C4-2B (cell line): Measurements from ENCODE around the gene IFFO2.
A peak's percentile ranks its signal among the peaks of the same experiment; 100 is the strongest.

Experiments used
- H3K27ac ChIP-seq: fragments of 450-650 bp; 2 replicates; pipeline ENCODE4 v1.5.1; 2017
- CTCF ChIP-seq: fragments of 450-650 bp; conservative IDR thresholded peaks from 2 replicates; pipeline ENCODE4 v1.5.1; 2017; ENCODE audit warnings: mild to moderate bottlenecking
- ZFX ChIP-seq: fragments of 450-650 bp; IDR thresholded peaks from 2 replicates; pipeline ENCODE4 v1.6.1; 2017

IFFO2 gene

GRCh38 chr1:18945401-18945849 is 11.1 kb downstream of the IFFO2 start:
- H3K27ac ChIP-seq: no peak overlapping the region; the same call in 1 of the 2 replicates
- TF ChIP-seq CTCF (no peak), ZFX (no peak)

GRCh38 chr1:18944810-18945209 is 11.7 kb downstream of the IFFO2 start:
- TF ChIP-seq CTCF (no peak), ZFX (no peak)
- H3K27ac ChIP-seq: peak overlapping the region; percentile 4; the same call in 1 of the 2 replicates

GRCh38 chr1:18943914-18944572 is 12.4 kb downstream of the IFFO2 start:
- TF ChIP-seq CTCF: no peak
- TF ChIP-seq ZFX: no peak
- H3K27ac ChIP-seq: no peak overlapping the region

GRCh38 chr1:18943162-18943561 is 13.3 kb downstream of the IFFO2 start:
- TF ChIP-seq CTCF (no peak), ZFX (no peak)

GRCh38 chr1:18942340-18942739 is 14.1 kb downstream of the IFFO2 start:
- no peak for TF ChIP-seq ZFX
- no peak for TF ChIP-seq CTCF
- H3K27ac ChIP-seq: no peak overlapping the region

More at GRCh38 chr1:18943162-18943561, 13.3 kb downstream of the IFFO2 start:
- H3K27ac ChIP-seq: no peak overlapping the region

- TF ChIP-seq ZFX: no peak
- TF ChIP-seq CTCF: no peak
- no peak overlapping the region for H3K27ac ChIP-seq
Measured at GRCh38 chr1:18941221-18942141, 15.0 kb downstream of the IFFO2 start.
